Measurements from ENCODE around the gene SLC25A40. TPM values are rescaled to one million over a fixed set of nuclear protein-coding genes. Genes with fewer than 3 reads are reported as not detected.
A peak's percentile ranks its signal among the peaks of the same experiment; 100 is the strongest.
"Not testable (repeated sequence)": the region's sequence is repeated elsewhere in the genome, so short reads cannot be mapped to it uniquely, and the experiment has no call there.

SLC25A40 gene
- total RNA-seq, 1 donor = 13.8 TPM

- DNase-seq (ENCODE audit: low read depth) = peak; percentile 27
- TF ChIP-seq CTCF (IDR thresholded peaks at IDR 0.05; ENCODE audit: insufficient read depth, low read depth, low read length) = no peak
Measured at GRCh38 chr7:87877366-87878040, 1.3 kb upstream of the SLC25A40 start.

GRCh38 chr7:87876869-87877234 lies 692 bp upstream of the SLC25A40 start:
- peak overlapping the region; percentile 87 for H3K4me3 ChIP-seq (ENCODE audit: low read depth, low read length)
- TF ChIP-seq CTCF (IDR thresholded peaks at IDR 0.05; ENCODE audit: insufficient read depth, low read depth, low read length) = no peak
- DNase-seq (ENCODE audit: low read depth) = peak; percentile 73

More at GRCh38 chr7:87877366-87878040, 1.3 kb upstream of the SLC25A40 start:
- peak overlapping the region; percentile 87 for H3K4me3 ChIP-seq (ENCODE audit: low read depth, low read length)

- TF ChIP-seq CTCF (IDR thresholded peaks at IDR 0.05; ENCODE audit: insufficient read depth, low read depth, low read length) = no peak
- peak overlapping the region; percentile 87 for H3K4me3 ChIP-seq (ENCODE audit: low read depth, low read length)
- DNase-seq (ENCODE audit: low read depth) = peak; percentile 19
Measured at GRCh38 chr7:87875151-87876039, 765 bp downstream of the SLC25A40 start.

GRCh38 chr7:87874066-87874465 lies 2.1 kb downstream of the SLC25A40 start:
- no peak for TF ChIP-seq CTCF (IDR thresholded peaks at IDR 0.05; ENCODE audit: insufficient read depth, low read depth, low read length)
- no peak overlapping the region for H3K4me3 ChIP-seq (ENCODE audit: low read depth, low read length)
- DNase-seq (ENCODE audit: low read depth) = no peak

GRCh38 chr7:87873328-87873727 lies 2.8 kb downstream of the SLC25A40 start:
- H3K4me3 ChIP-seq (ENCODE audit: low read depth, low read length); DNase-seq (ENCODE audit: low read depth): not testable (repeated sequence)

- TF ChIP-seq CTCF (IDR thresholded peaks at IDR 0.05; ENCODE audit: insufficient read depth, low read depth, low read length) = no peak
- no peak overlapping the region for H3K4me3 ChIP-seq (ENCODE audit: low read depth, low read length)
- DNase-seq (ENCODE audit: low read depth) = no peak
Measured at GRCh38 chr7:87872346-87872745, 3.8 kb downstream of the SLC25A40 start.

GRCh38 chr7:87870471-87870870 lies 5.7 kb downstream of the SLC25A40 start:
- H3K4me3 ChIP-seq (ENCODE audit: low read depth, low read length) = no peak overlapping the region
- no peak for DNase-seq (ENCODE audit: low read depth)
- TF ChIP-seq CTCF (IDR thresholded peaks at IDR 0.05; ENCODE audit: insufficient read depth, low read depth, low read length) = no peak

GRCh38 chr7:87866533-87866932 lies 9.6 kb downstream of the SLC25A40 start:
- H3K4me3 ChIP-seq (ENCODE audit: low read depth, low read length); DNase-seq (ENCODE audit: low read depth): not testable (repeated sequence)
